ENCODE results near the gene MXRA7. TPM values are rescaled to one million over a fixed set of nuclear protein-coding genes. Genes with fewer than 3 reads are reported as not detected.

MXRA7 gene
- total and polyA plus RNA-seq, 8 donors: 41.4 to 209 (median 71.6) TPM

GRCh38 chr17:76737082-76737675, 26.4 kb upstream of the MXRA7 start, which contains the start of gene SRSF2:
Gene SRSF2, minus strand, starts transcription at chr17:76737331. Its CDS starts 171 bp downstream, at chr17:76737160.
- Histone ChIP-seq H3K36me3 (peaks cover 26 to 48% (median 44%) of the 10 kb centered on the region in 4 donors), H3K27me3 (no peaks in the 10 kb centered on the region), H3K4me3 (peak within 1 kb of the TSS; percentile 67 to 94 (median 88)), H3K4me1 (peaks cover 48 to 69% (median 61%) of the 10 kb centered on the region in 4 donors), H3K9me3 (no peaks in the 10 kb centered on the region), H3K27ac (peak within 1 kb of the TSS; percentile 95 to 100 (median 99))
- 0 to 1% (median 0%) methylated on average over 27 to 60 of the region's 60 CpGs for WGBS, 5 donors
- TF ChIP-seq POLR2A (IDR thresholded peaks at IDR 0.05) (peak in 2 of 4 donors; percentile 99), EP300 (IDR thresholded peaks at IDR 0.05) (no peak), POLR2AphosphoS5 (IDR thresholded peaks at IDR 0.05) (peak; percentile 97 to 100 (median 100))
- TF ChIP-seq, protein P1, sequence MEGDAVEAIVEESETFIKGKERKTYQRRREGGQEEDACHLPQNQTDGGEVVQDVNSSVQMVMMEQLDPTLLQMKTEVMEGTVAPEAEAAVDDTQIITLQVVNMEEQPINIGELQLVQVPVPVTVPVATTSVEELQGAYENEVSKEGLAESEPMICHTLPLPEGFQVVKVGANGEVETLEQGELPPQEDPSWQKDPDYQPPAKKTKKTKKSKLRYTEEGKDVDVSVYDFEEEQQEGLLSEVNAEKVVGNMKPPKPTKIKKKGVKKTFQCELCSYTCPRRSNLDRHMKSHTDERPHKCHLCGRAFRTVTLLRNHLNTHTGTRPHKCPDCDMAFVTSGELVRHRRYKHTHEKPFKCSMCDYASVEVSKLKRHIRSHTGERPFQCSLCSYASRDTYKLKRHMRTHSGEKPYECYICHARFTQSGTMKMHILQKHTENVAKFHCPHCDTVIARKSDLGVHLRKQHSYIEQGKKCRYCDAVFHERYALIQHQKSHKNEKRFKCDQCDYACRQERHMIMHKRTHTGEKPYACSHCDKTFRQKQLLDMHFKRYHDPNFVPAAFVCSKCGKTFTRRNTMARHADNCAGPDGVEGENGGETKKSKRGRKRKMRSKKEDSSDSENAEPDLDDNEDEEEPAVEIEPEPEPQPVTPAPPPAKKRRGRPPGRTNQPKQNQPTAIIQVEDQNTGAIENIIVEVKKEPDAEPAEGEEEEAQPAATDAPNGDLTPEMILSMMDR (IDR thresholded peaks at IDR 0.05): no peak
- DNase-seq: peak; percentile 99 to 100
- intact Hi-C loops (cut with DNase I; ENCODE audit: low total_unique reads): no loop called here

GRCh38 chr17:76736349-76737081, 25.8 kb upstream of the MXRA7 start:
- WGBS, 5 donors: 0 to 1% (median 0%) methylated on average over 16 to 117 of the region's 117 CpGs
- peak overlapping the region; percentile 95 to 100 (median 99) for H3K27ac ChIP-seq
- no peaks in the 10 kb centered on the region for H3K9me3 ChIP-seq
- H3K4me1 ChIP-seq: peaks cover 48 to 75% (median 68%) of the 10 kb centered on the region in 4 donors
- TF ChIP-seq POLR2AphosphoS5 (IDR thresholded peaks at IDR 0.05) (peak in 2 of 3 donors; percentile 39 to 63), EP300 (IDR thresholded peaks at IDR 0.05) (no peak), POLR2A (IDR thresholded peaks at IDR 0.05) (no peak)
- TF ChIP-seq, protein P1 (IDR thresholded peaks at IDR 0.05): peak in 1 of 7 experiments; percentile 27
- peak overlapping the region; percentile 67 to 94 (median 88) for H3K4me3 ChIP-seq
- DNase-seq: peak; percentile 81 to 95
- intact Hi-C loops (cut with DNase I; ENCODE audit: low total_unique reads): no loop called here
- H3K36me3 ChIP-seq: peaks cover 30 to 48% (median 44%) of the 10 kb centered on the region in 4 donors
- H3K27me3 ChIP-seq: no peaks in the 10 kb centered on the region

DNA sequence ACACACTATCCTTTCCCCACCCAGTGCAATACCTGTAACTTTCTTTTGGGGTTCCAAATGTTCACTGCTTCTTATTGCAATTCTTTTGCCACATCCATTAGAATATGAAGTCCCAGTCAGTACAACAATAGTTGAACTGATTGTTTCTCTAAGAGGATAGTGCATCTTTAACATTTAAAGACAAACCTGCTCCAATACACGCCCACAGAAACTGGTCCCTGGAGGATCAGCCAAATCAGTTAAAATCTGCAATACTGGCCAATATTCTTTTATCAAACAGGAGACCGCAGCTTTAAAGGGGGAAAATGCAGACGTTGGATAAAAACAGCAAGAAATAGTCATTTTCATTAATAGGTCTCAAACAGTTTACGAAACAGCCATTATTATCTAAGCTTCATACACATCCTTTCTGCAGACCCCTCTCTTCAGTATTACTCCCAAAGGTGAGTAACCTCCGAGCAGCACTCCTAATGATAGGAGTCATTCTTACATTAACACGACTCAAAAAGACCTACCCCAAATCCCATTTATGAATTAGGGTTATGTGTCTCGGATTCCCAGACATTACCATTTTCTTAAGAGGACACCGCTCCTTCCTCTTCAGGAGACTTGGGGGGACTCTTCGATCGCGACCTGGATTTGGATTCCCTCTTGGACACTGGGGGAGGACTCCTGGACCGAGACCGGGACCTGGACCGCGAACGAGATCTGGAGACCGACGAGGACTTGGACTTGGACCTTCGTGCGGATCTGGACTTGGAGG, 25.0 kb upstream of the MXRA7 start:
- intact Hi-C loops (cut with DNase I; ENCODE audit: low total_unique reads): no loop called here
- no peaks in the 10 kb centered on the region for H3K27me3 ChIP-seq
- H3K4me1 ChIP-seq: peaks cover 47 to 79% (median 74%) of the 10 kb centered on the region in 4 donors
- TF ChIP-seq POLR2AphosphoS5 (IDR thresholded peaks at IDR 0.05) (no peak), EP300 (IDR thresholded peaks at IDR 0.05) (no peak), POLR2A (IDR thresholded peaks at IDR 0.05) (no peak)
- TF ChIP-seq, protein P1 (IDR thresholded peaks at IDR 0.05): no peak
- peaks cover 36 to 52% (median 49%) of the 10 kb centered on the region in 4 donors for H3K36me3 ChIP-seq
- no peak for DNase-seq
- H3K4me3 ChIP-seq: peak overlapping the region; percentile 67 to 94 (median 88)
- H3K27ac ChIP-seq: peak overlapping the region; percentile 95 to 100 (median 99)
- WGBS, 5 donors: 0 to 2% (median 1%) methylated on average over 20 of the region's 20 CpGs
- H3K9me3 ChIP-seq: no peaks in the 10 kb centered on the region

DNA sequence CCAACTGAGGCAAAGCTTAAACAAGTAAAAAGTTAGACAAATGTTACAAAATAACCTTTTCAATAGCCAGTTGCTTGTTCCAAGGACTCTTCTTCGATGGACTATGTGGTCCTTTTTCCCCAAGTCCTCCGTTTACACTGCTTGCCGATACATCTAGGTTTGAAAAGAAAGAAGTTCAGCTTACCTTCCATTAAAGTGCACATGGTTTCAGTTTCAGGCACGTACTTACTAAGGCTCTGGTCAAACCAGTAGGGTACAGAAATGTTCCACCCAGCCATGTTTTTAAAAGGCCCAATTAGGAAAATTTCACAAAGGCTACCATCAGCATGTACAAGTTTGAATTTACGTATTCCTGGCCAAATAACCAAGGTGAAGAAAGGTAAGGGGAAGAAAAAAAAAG, 24.2 kb upstream of the MXRA7 start:
- WGBS, 5 donors: 5 to 10% (median 7%) methylated on average over 5 of the region's 5 CpGs
- no peaks in the 10 kb centered on the region for H3K27me3 ChIP-seq
- peaks cover 41 to 78% (median 71%) of the 10 kb centered on the region in 4 donors for H3K4me1 ChIP-seq
- no peaks in the 10 kb centered on the region for H3K9me3 ChIP-seq
- TF ChIP-seq EP300 (IDR thresholded peaks at IDR 0.05) (no peak), POLR2AphosphoS5 (IDR thresholded peaks at IDR 0.05) (peak in 1 of 3 donors; percentile 26)
- H3K27ac ChIP-seq: peak overlapping the region in 4 of 5 donors; percentile 95 to 100 (median 100)
- peaks cover 41 to 58% (median 56%) of the 10 kb centered on the region in 4 donors for H3K36me3 ChIP-seq
- intact Hi-C loops (cut with DNase I; ENCODE audit: low total_unique reads): no loop called here
- H3K4me3 ChIP-seq: peak overlapping the region; percentile 67 to 94 (median 88)
- DNase-seq: peak in 1 of 2 donors; percentile 67

Measured in stomach (tissue), 9 donors.